ENCODE measurements around the gene AOAH. TPM values are rescaled to one million over a fixed set of nuclear protein-coding genes. Genes with fewer than 3 reads are reported as not detected.
A peak's percentile ranks its signal among the peaks of the same experiment; 100 is the strongest.

AOAH gene
- total RNA-seq, 2 donors from 2014 or later, result 0.70 to 1.6 TPM

DNA sequence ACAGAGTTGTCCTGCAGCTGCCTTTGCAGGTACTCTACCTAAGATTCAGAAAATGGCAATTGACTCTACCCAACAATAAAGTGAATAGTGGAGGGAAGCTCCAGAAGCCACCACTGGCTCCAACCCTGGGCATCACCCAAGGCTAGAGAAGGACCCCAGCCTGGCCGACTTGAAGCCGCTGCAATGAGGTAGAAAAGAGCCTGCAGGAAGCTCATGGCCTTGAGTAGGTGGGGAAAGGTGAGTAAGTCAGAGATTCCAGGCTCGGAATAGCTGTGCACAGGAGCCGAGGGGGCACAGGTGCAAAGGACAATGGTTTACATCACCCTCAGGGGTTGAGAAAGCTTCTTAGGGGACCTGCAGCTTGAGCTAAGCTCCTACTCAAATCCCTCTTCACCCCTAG, 83.6 kb downstream of the AOAH start:
- H3K27ac Mint-ChIP-seq, result no peak overlapping the region
- Histone ChIP-seq H3K27ac (ENCODE audit: low read depth, low read length) (no peak overlapping the region), H3K36me3 (ENCODE audit: control insufficient read depth, insufficient read depth, low read length) (no peaks in the 10 kb centered on the region), H3K9me3 (ENCODE audit: control insufficient read depth, low read length) (no peaks in the 10 kb centered on the region), H3K9ac (ENCODE audit: extremely low read depth, low read length, poor library complexity, severe bottlenecking) (no peak overlapping the region), H3K4me1 (ENCODE audit: control insufficient read depth, insufficient read depth, low read length) (peaks cover 10% of the 10 kb centered on the region), H3K4me3 (ENCODE audit: low read length) (no peak overlapping the region), H3K27me3 (ENCODE audit: control insufficient read depth, insufficient read depth, low read length, poor library complexity, severe bottlenecking) (no peaks in the 10 kb centered on the region)
- DNase-seq, result peak; percentile 16
- no peaks in the 10 kb centered on the region for H3K9me3 Mint-ChIP-seq
- TF ChIP-seq, protein P1, sequence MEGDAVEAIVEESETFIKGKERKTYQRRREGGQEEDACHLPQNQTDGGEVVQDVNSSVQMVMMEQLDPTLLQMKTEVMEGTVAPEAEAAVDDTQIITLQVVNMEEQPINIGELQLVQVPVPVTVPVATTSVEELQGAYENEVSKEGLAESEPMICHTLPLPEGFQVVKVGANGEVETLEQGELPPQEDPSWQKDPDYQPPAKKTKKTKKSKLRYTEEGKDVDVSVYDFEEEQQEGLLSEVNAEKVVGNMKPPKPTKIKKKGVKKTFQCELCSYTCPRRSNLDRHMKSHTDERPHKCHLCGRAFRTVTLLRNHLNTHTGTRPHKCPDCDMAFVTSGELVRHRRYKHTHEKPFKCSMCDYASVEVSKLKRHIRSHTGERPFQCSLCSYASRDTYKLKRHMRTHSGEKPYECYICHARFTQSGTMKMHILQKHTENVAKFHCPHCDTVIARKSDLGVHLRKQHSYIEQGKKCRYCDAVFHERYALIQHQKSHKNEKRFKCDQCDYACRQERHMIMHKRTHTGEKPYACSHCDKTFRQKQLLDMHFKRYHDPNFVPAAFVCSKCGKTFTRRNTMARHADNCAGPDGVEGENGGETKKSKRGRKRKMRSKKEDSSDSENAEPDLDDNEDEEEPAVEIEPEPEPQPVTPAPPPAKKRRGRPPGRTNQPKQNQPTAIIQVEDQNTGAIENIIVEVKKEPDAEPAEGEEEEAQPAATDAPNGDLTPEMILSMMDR (conservative IDR thresholded peaks at IDR 0.05), result no peak
- peaks cover 2% of the 10 kb centered on the region for H3K27me3 Mint-ChIP-seq (ENCODE audit: insufficient read depth)
- 79 to 83% methylated on average over 2 to 4 of the region's 4 CpGs for WGBS, 2 experiments (ENCODE audit: insufficient coverage in 1 of 2, insufficient read length in 1 of 2)
- no peak overlapping the region for H3K4me3 Mint-ChIP-seq
- peaks cover 21% of the 10 kb centered on the region for H3K4me1 Mint-ChIP-seq
- no peaks in the 10 kb centered on the region for H3K36me3 Mint-ChIP-seq (ENCODE audit: low read depth)

DNA sequence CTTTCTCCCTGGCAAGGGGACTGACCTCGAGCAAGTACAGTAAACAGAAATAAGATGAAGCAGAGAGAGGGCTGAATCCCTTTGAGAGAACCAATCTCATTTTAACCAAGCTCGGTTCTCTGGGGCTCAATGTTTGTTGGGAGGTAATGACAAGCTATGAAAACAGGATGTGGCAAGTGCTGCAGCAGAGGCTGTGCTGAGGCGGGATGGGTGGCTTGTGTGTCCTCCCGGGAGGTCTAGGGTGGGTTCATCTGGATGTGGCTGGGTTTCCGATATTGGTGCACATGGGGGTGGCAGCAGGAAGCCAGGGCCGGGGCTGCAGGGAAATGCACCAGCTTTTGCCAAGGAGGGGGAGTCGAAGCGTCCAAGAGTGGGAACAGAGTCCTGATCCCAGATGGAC, 84.5 kb downstream of the AOAH start:
- DNase-seq, result peak; percentile 30
- Histone ChIP-seq H3K27ac (ENCODE audit: low read depth, low read length) (no peak overlapping the region), H3K36me3 (ENCODE audit: control insufficient read depth, insufficient read depth, low read length) (no peaks in the 10 kb centered on the region), H3K9me3 (ENCODE audit: control insufficient read depth, low read length) (no peaks in the 10 kb centered on the region), H3K4me1 (ENCODE audit: control insufficient read depth, insufficient read depth, low read length) (peaks cover 4% of the 10 kb centered on the region), H3K9ac (ENCODE audit: extremely low read depth, low read length, poor library complexity, severe bottlenecking) (no peak overlapping the region), H3K4me3 (ENCODE audit: low read length) (no peak overlapping the region), H3K27me3 (ENCODE audit: control insufficient read depth, insufficient read depth, low read length, poor library complexity, severe bottlenecking) (no peaks in the 10 kb centered on the region)
- H3K4me1 Mint-ChIP-seq, result peaks cover 17% of the 10 kb centered on the region
- 78 to 93% methylated on average over 2 to 8 of the region's 8 CpGs for WGBS, 2 experiments (ENCODE audit: insufficient coverage in 1 of 2, insufficient read length in 1 of 2)
- H3K9me3 Mint-ChIP-seq, result no peaks in the 10 kb centered on the region
- no peak overlapping the region for H3K27ac Mint-ChIP-seq
- TF ChIP-seq, protein P1 (conservative IDR thresholded peaks at IDR 0.05), result no peak
- peaks cover 2% of the 10 kb centered on the region for H3K27me3 Mint-ChIP-seq (ENCODE audit: insufficient read depth)
- no peak overlapping the region for H3K4me3 Mint-ChIP-seq
- no peaks in the 10 kb centered on the region for H3K36me3 Mint-ChIP-seq (ENCODE audit: low read depth)

DNA sequence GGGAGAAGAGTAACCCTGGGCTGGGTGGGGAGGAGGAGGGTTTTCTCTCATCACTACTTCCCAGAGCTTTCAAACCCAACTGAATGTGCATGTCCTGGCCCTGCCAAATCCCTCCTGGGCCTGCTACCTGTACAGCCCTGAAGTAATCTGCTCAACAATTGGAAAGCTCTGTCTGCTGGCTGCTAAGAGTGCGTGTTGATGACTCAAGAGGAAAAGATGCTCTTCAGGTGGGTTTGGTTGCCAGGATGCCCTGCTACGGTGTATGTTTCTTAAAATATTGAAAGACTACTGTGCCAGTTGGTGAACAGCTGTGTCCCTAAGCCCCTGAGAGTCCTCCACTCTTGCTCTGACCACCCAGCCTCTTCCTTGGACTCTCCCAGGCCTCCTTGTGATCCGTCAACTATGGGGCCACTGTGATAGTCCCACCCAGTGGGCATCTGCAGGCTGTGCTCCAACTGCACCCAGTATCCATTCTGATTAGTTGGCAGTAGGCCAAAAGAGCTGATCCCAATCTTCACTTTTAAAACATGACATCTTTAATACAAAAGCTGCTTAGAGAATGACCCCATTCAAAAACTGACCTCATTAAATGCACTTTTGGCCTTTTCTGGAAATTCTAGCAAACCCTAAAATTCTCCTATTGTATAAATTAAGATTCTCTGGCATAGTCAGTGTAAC, 85.6 kb downstream of the AOAH start:
- H3K4me1 ChIP-seq (ENCODE audit: control insufficient read depth, insufficient read depth, low read length), result peaks cover 6% of the 10 kb centered on the region
- DNase-seq, result no peak
- no peak overlapping the region for H3K4me3 ChIP-seq (ENCODE audit: low read length)
- H3K27ac ChIP-seq (ENCODE audit: low read depth, low read length), result no peak overlapping the region
- Mint-ChIP-seq H3K4me1 (peaks cover 25% of the 10 kb centered on the region), H3K27me3 (ENCODE audit: insufficient read depth) (peaks cover 2% of the 10 kb centered on the region), H3K36me3 (ENCODE audit: low read depth) (no peaks in the 10 kb centered on the region), H3K4me3 (no peak overlapping the region), H3K27ac (no peak overlapping the region), H3K9me3 (no peaks in the 10 kb centered on the region)
- H3K9ac ChIP-seq (ENCODE audit: extremely low read depth, low read length, poor library complexity, severe bottlenecking), result no peak overlapping the region
- 94 to 100% methylated on average over 3 of the region's 3 CpGs for WGBS, 2 experiments (ENCODE audit: insufficient coverage in 1 of 2, insufficient read length in 1 of 2)
- no peaks in the 10 kb centered on the region for H3K27me3 ChIP-seq (ENCODE audit: control insufficient read depth, insufficient read depth, low read length, poor library complexity, severe bottlenecking)
- TF ChIP-seq, protein P1 (conservative IDR thresholded peaks at IDR 0.05), result no peak
- no peaks in the 10 kb centered on the region for H3K9me3 ChIP-seq (ENCODE audit: control insufficient read depth, low read length)
- H3K36me3 ChIP-seq (ENCODE audit: control insufficient read depth, insufficient read depth, low read length), result no peaks in the 10 kb centered on the region

Data from endodermal cell (in vitro differentiated cells).